Uterus (tissue), 4 donors: ENCODE measurements around the gene VAV3. TPM values are rescaled to one million over a fixed set of nuclear protein-coding genes. Genes with fewer than 3 reads are reported as not detected.

ENCODE experiments used
- DNase-seq, 2 donors: peaks; one replicate each; pipeline ENCODE4 v3.0.0-alpha.2; 2019 to 2020
- H3K27ac ChIP-seq, 2 donors: fragments of 200-600 bp; sonication (generic); 1 replicate in 1 of 2; 2 replicates in 1 of 2; pipeline ENCODE4 v1.5.1; 2016 to 2018
- H3K27me3 ChIP-seq, 2 donors: fragments of 200-600 bp; sonication (generic); one replicate each; pipeline ENCODE4 v1.5.1; 2018 to 2019; ENCODE audit warnings: control low read depth in 1 of 2
- H3K36me3 ChIP-seq, 2 donors: fragments of 200-600 bp; sonication (generic); one replicate each; pipeline ENCODE4 v1.5.1; 2019; ENCODE audit warnings: control low read depth in 1 of 2
- H3K4me1 ChIP-seq, 2 donors: fragments of 200-600 bp; sonication (generic); one replicate each; pipeline ENCODE4 v1.5.1; 2018 to 2019; ENCODE audit warnings: control low read depth in 1 of 2
- H3K4me3 ChIP-seq, 2 donors: fragments of 200-600 bp; sonication (generic); 1 replicate in 1 of 2; 2 replicates in 1 of 2; pipeline ENCODE4 v1.5.1; 2018 to 2019; ENCODE audit warnings: mild to moderate bottlenecking in 1 of 2
- H3K9me3 ChIP-seq, 2 donors: fragments of 200-600 bp; sonication (generic); one replicate each; pipeline ENCODE4 v1.5.1; 2019; ENCODE audit warnings: control low read depth in 1 of 2
- POLR2A ChIP-seq, 2 donors: fragments of 450-650 bp; IDR thresholded peaks; one replicate each; pipeline ENCODE4 v1.6.1; 2016; ENCODE audit warnings: antibody characterized with exemption in 2 of 2, mild to moderate bottlenecking in 1 of 2, moderate library complexity in 1 of 2
- intact Hi-C: fragments of 100-400 bp; cut with DNase I; formaldehyde crosslinking; loops from one replicate; pipeline ENCODE4 v1.15.1; 2023; ENCODE audit warnings: low total_unique reads
- total RNA-seq, 4 donors: library from RNA; depleted of rRNA in 3 of 4; stranded (reverse); fragments of >200 nt in 3 of 4; gene quantifications; one replicate each; pipeline versions ENCODE4 v1.1.0 to v1.2.4, GENCODE V29; 2014 to 2023
- TF ChIP-seq, protein P1 (sequence below), 4 experiments: fragments of 200-600 bp in 2 of 4; fragments of 450-650 bp in 2 of 4; sonication (generic) in 2 of 4; IDR thresholded peaks; one replicate each; pipeline ENCODE4 v1.5.1; 2016 to 2019; ENCODE audit warnings: antibody characterized with exemption in 4 of 4, mild to moderate bottlenecking in 2 of 4, moderate library complexity in 1 of 4
- donor health status: DM: yes; HTN: yes; CAD: no.

The VAV3 gene
- total RNA-seq, 4 donors from 2014 or later: 0.88 to 22.5 (median 8.6) TPM

DNA sequence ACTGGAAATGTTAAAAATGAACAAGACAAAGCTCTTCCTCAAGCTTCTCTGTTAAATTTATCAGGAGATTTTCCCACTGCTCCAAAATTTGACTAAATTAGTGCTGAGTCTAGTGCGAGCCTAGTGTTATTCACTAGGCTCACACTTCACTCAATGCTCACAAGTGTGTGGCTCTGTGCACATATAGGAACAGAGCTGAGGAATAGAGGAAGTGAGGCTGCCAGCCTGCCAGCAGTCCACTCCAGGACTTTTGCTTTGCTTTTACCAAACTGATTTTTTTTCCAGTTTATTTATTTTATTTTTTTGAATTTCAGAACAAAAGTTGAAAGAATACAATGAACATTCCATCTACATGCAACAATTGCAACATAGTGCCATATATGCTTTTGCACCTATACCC, 87.2 kb downstream of the VAV3 start:
- Histone ChIP-seq H3K27me3 (no peaks in the 10 kb centered on the region), H3K36me3 (no peaks in the 10 kb centered on the region), H3K27ac (no peak overlapping the region), H3K4me1 (no peaks in the 10 kb centered on the region), H3K9me3 (no peaks in the 10 kb centered on the region), H3K4me3 (no peak overlapping the region)
- TF ChIP-seq, protein P1, sequence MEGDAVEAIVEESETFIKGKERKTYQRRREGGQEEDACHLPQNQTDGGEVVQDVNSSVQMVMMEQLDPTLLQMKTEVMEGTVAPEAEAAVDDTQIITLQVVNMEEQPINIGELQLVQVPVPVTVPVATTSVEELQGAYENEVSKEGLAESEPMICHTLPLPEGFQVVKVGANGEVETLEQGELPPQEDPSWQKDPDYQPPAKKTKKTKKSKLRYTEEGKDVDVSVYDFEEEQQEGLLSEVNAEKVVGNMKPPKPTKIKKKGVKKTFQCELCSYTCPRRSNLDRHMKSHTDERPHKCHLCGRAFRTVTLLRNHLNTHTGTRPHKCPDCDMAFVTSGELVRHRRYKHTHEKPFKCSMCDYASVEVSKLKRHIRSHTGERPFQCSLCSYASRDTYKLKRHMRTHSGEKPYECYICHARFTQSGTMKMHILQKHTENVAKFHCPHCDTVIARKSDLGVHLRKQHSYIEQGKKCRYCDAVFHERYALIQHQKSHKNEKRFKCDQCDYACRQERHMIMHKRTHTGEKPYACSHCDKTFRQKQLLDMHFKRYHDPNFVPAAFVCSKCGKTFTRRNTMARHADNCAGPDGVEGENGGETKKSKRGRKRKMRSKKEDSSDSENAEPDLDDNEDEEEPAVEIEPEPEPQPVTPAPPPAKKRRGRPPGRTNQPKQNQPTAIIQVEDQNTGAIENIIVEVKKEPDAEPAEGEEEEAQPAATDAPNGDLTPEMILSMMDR (IDR thresholded peaks at IDR 0.05): no peak
- TF ChIP-seq POLR2A (IDR thresholded peaks at IDR 0.05): no peak
- intact Hi-C loops: no loop called here
- no peak for DNase-seq

DNA sequence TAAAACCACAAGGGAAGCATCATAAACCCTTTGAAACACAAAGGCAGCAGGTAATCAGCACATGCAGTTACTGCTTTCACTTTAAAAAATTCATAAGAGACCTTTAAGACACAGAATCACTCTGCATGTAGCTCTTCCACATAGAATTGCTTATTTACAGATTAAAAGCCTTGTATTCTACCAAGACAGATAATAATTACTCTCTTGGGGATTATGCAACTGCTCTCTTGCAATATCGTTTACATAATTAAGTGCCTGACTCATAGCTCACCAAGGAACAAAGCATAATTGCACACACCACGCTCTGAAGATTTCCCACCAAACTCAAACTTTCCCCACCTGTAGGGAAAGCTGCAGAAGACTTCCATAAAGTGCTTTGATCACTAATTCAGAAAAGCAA, 87.9 kb downstream of the VAV3 start:
- TF ChIP-seq, protein P1 (IDR thresholded peaks at IDR 0.05): no peak
- TF ChIP-seq POLR2A (IDR thresholded peaks at IDR 0.05): no peak
- no peak for DNase-seq
- no peak overlapping the region for H3K4me3 ChIP-seq
- intact Hi-C loops: no loop called here
- no peaks in the 10 kb centered on the region for H3K9me3 ChIP-seq
- H3K36me3 ChIP-seq: no peaks in the 10 kb centered on the region
- H3K27me3 ChIP-seq: no peaks in the 10 kb centered on the region
- H3K27ac ChIP-seq: no peak overlapping the region
- no peaks in the 10 kb centered on the region for H3K4me1 ChIP-seq

GRCh38 chr1:107875689-107876088, 89.3 kb downstream of the VAV3 start:
- DNase-seq: no peak
- Histone ChIP-seq H3K36me3 (no peaks in the 10 kb centered on the region), H3K27me3 (no peaks in the 10 kb centered on the region), H3K9me3 (no peaks in the 10 kb centered on the region), H3K27ac (no peak overlapping the region), H3K4me3 (no peak overlapping the region), H3K4me1 (no peaks in the 10 kb centered on the region)
- intact Hi-C loops: no loop called here
- TF ChIP-seq, protein P1 (IDR thresholded peaks at IDR 0.05): no peak
- TF ChIP-seq POLR2A (IDR thresholded peaks at IDR 0.05): no peak

GRCh38 chr1:107874221-107874620, 90.8 kb downstream of the VAV3 start:
- no peaks in the 10 kb centered on the region for H3K36me3 ChIP-seq
- no peaks in the 10 kb centered on the region for H3K27me3 ChIP-seq
- TF ChIP-seq, protein P1 (IDR thresholded peaks at IDR 0.05): no peak
- no peak for TF ChIP-seq POLR2A (IDR thresholded peaks at IDR 0.05)
- H3K4me1 ChIP-seq: no peaks in the 10 kb centered on the region
- intact Hi-C loops: no loop called here
- H3K27ac ChIP-seq: no peak overlapping the region
- no peak overlapping the region for H3K4me3 ChIP-seq
- no peaks in the 10 kb centered on the region for H3K9me3 ChIP-seq
- no peak for DNase-seq

DNA sequence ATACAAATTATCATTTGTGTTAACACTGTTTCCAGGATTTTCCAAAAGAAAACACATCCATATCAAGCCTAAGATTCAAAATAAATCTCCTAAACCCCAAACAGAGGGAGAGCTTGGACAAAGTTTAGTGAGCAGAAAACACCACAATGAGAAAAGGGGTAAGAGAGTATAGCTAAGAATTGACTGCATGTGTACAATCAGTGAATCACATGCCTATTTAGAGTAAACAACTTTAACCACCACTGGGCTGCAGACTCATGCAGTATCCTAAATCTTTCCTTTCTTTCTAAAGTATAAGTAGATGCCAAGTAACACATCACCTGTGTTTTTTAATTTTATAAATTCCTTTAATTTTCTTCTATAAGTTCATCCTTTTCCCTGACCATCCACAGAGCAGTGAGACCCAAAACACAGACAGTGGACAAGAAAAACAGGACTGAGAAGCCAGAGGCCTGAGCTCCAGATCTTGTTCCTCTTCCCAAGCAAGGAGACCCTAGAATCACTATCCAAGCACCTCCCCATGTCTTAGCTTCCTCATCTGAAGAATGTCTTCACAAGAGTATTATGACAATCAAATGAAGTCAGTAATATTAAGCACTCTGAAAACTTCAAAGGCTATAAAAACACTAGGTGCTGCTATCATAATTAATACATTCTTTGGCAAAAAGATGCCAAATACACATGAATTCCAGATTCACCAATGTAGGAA, 93.1 kb downstream of the VAV3 start:
- Histone ChIP-seq H3K27me3 (no peaks in the 10 kb centered on the region), H3K27ac (no peak overlapping the region), H3K4me1 (no peaks in the 10 kb centered on the region), H3K36me3 (no peaks in the 10 kb centered on the region), H3K9me3 (no peaks in the 10 kb centered on the region), H3K4me3 (no peak overlapping the region)
- no peak for TF ChIP-seq POLR2A (IDR thresholded peaks at IDR 0.05)
- TF ChIP-seq, protein P1 (IDR thresholded peaks at IDR 0.05): no peak
- no peak for DNase-seq
- intact Hi-C loops: no loop called here
